B cell (primary cell): ENCODE data around the gene COPS3. TPM values are rescaled to one million over a fixed set of nuclear protein-coding genes. Genes with fewer than 3 reads are reported as not detected.

ENCODE experiments used
- ATAC-seq: fragments of 200-7000 bp; cut with Tn5 transposase; one replicate; pipeline ENCODE4 v1.10.0; 2021; ENCODE audit warnings: low read depth, mild to moderate bottlenecking, moderate number of reproducible peaks, moderate library complexity
- CTCF ChIA-PET: fragments of 350-600 bp; sonication (Branson Sonifier 250); formaldehyde crosslinking; loops from one replicate; lab custom pipeline; 2021; ENCODE audit warnings: antibody characterized with exemption, inconsistent platforms; lab: Charles Lee
- POLR2A ChIA-PET: fragments of 350-600 bp; sonication (Branson Sonifier 250); formaldehyde crosslinking; loops from one replicate; lab custom pipeline; 2021; ENCODE audit warnings: antibody characterized with exemption; lab: Charles Lee
- DNase-seq: peaks from one replicate; pipeline ENCODE4 v3.0.0; 2013
- H2AFZ ChIP-seq: 2 replicates; pipeline ENCODE4 v1.6.1; 2012; ENCODE audit warnings: mild to moderate bottlenecking, low read depth, low read length; ENCODE audit not compliant: insufficient read depth, poor library complexity, severe bottlenecking
- H3K27ac ChIP-seq, 2 donors: 1 replicate in 1 of 2; 2 replicates in 1 of 2; pipeline ENCODE4 v1.5.1; 2012 to 2013; ENCODE audit warnings: low read length in 2 of 2, mild to moderate bottlenecking in 2 of 2, moderate library complexity in 1 of 2
- H3K27me3 ChIP-seq, 4 experiments: fragments of 200-600 bp in 1 of 4; sonication (generic) in 1 of 4; replicated peaks in 1 of 4; 1 replicate in 2 of 4; 2 replicates in 2 of 4; pipeline versions ENCODE4 v1.6.1 to v1.7.0; 2013 to 2016; ENCODE audit warnings: low read length in 3 of 4, mild to moderate bottlenecking in 2 of 4, mixed read lengths in 1 of 4, moderate library complexity in 1 of 4; ENCODE audit not compliant: insufficient read depth in 4 of 4, control insufficient read depth in 3 of 4; ENCODE audit errors: control extremely low read depth in 1 of 4
- H3K36me3 ChIP-seq, 2 experiments: replicated peaks in 1 of 2; 1 replicate in 1 of 2; 2 replicates in 1 of 2; pipeline versions ENCODE4 v1.6.1 to v1.7.1; 2013; ENCODE audit warnings: low read length in 1 of 2; ENCODE audit not compliant: insufficient read depth in 2 of 2, control insufficient read depth in 1 of 2; ENCODE audit errors: control extremely low read depth in 1 of 2, extremely low read depth in 1 of 2
- H3K4me1 ChIP-seq, 2 donors: fragments of 200-600 bp in 1 of 2; sonication (generic) in 1 of 2; 1 replicate in 1 of 2; 2 replicates in 1 of 2; pipeline versions ENCODE4 v1.5.1 to v1.6.1; 2013 to 2017; ENCODE audit warnings: low read length in 2 of 2; ENCODE audit not compliant: control insufficient read depth in 2 of 2, insufficient read depth in 2 of 2
- H3K4me2 ChIP-seq: replicated peaks from 2 replicates; pipeline ENCODE3; 2012; ENCODE audit warnings: mild to moderate bottlenecking, low read depth, low read length; ENCODE audit not compliant: poor library complexity, severe bottlenecking
- H3K4me3 ChIP-seq, 5 experiments: fragments of 200-600 bp in 1 of 5; sonication (generic) in 1 of 5; 1 replicate in 3 of 5; 2 replicates in 2 of 5; pipeline versions ENCODE4 v1.5.1 to v1.7.0; 2011 to 2016; ENCODE audit warnings: low read length in 4 of 5, mild to moderate bottlenecking in 4 of 5, low read depth in 2 of 5, control low read depth in 1 of 5, moderate library complexity in 1 of 5; ENCODE audit not compliant: insufficient read depth in 1 of 5; ENCODE audit errors: control extremely low read depth in 1 of 5, extremely low read depth in 1 of 5
- H3K79me2 ChIP-seq: fragments of 200-600 bp; sonication (generic); one replicate; pipeline ENCODE4 v1.6.0; 2016; ENCODE audit warnings: low read length; ENCODE audit not compliant: control insufficient read depth, insufficient read depth
- H3K9ac ChIP-seq: fragments of 200-600 bp; sonication (generic); 2 replicates; pipeline ENCODE4 v1.6.1; 2017; ENCODE audit warnings: mild to moderate bottlenecking, low read length, moderate library complexity
- H3K9me3 ChIP-seq, 3 donors: one replicate each; pipeline versions ENCODE4 v1.6.1 to v1.7.1; 2013; ENCODE audit warnings: low read length in 2 of 3; ENCODE audit not compliant: control insufficient read depth in 2 of 3, insufficient read depth in 1 of 3; ENCODE audit errors: control extremely low read depth in 1 of 3
- H4K20me1 ChIP-seq: 2 replicates; pipeline ENCODE4 v1.6.0; 2012; ENCODE audit warnings: mild to moderate bottlenecking, low read length; ENCODE audit not compliant: insufficient read depth, control insufficient read depth, poor library complexity, severe bottlenecking
- H3K27ac Mint-ChIP-seq: one replicate; pipeline ENCODE4 v1.8.0; 2021; ENCODE audit warnings: mixed read lengths
- H3K27me3 Mint-ChIP-seq: one replicate; pipeline ENCODE4 v1.8.0; 2021; ENCODE audit warnings: mixed read lengths
- H3K4me1 Mint-ChIP-seq: one replicate; pipeline ENCODE4 v1.8.0; 2021; ENCODE audit warnings: mixed read lengths
- H3K4me3 Mint-ChIP-seq: one replicate; pipeline ENCODE4 v1.8.0; 2021; ENCODE audit warnings: mixed read lengths
- H3K9me3 Mint-ChIP-seq: one replicate; pipeline ENCODE4 v1.8.0; 2022; ENCODE audit warnings: mixed read lengths; ENCODE audit not compliant: insufficient read depth
- EZH2 ChIP-seq: IDR thresholded peaks from 2 replicates; pipeline ENCODE4 v1.6.1; 2012; ENCODE audit warnings: borderline replicate concordance, low read depth, mild to moderate bottlenecking, moderate library complexity, low read length; ENCODE audit not compliant: insufficient read depth, poor library complexity, severe bottlenecking
- intact Hi-C: fragments of 100-400 bp; cut with micrococcal nuclease; formaldehyde crosslinking; loops from one replicate; pipeline ENCODE4 v1.10.0; 2022
- polyA plus RNA-seq: library from polyadenylated mRNA; depleted of rRNA; stranded (reverse); fragments of >200 nt; gene quantifications from 2 replicates; pipeline ENCODE4 v1.2.3, GENCODE V29; 2012
- total RNA-seq, 2 donors: library from RNA; stranded (reverse); fragments of 120-200 nt in 1 of 2; gene quantifications; 1 replicate in 1 of 2; 2 replicates in 1 of 2; pipeline versions ENCODE4 v1.2.3 to v1.2.4, GENCODE V29; 2013 to 2022
- TF ChIP-seq, protein P1 (sequence below): fragments of 200-600 bp; IDR thresholded peaks from one replicate; pipeline ENCODE4 v1.8.0; 2022; ENCODE audit warnings: antibody characterized with exemption, mild to moderate bottlenecking

The COPS3 gene
- total and polyA plus RNA-seq, 2 donors (not counting 1 experiment from before 2014, with no cell fraction given) = 37.2 to 45.5 TPM

DNA sequence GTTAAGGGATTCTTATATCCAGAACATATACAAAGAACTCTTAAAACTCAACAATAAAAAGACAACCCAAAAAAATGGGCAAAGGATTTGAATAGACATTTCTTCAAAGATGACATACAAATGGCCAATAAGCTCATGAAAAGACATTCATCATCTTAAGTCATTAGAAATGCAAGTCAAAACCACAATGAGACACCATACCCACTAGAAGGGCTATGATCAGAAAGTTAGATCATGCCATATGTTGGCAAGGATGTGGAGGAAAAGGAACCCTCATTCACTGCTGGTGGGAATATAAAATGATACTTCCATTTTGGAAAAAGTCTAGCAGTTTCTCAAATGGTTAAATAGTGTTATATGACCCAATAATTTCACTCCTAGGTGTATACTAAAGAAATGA is 84.3 kb downstream of the COPS3 start:
- Histone ChIP-seq H2AFZ (no peak overlapping the region), H3K9ac (no peak overlapping the region), H3K79me2 (no peaks in the 10 kb centered on the region), H3K27ac (no peak overlapping the region), H3K4me3 (no peak overlapping the region), H3K27me3 (no peaks in the 10 kb centered on the region), H3K4me1 (peaks cover 4 to 18% of the 10 kb centered on the region in 2 donors), H3K9me3 (peaks cover 0 to 5% (median 0%) of the 10 kb centered on the region in 3 donors), H3K36me3 (no peaks in the 10 kb centered on the region), H4K20me1 (no peaks in the 10 kb centered on the region), H3K4me2 (no peak overlapping the region)
- DNase-seq (no peak), ATAC-seq (no peak)
- TF ChIP-seq EZH2 = no peak
- TF ChIP-seq, protein P1, sequence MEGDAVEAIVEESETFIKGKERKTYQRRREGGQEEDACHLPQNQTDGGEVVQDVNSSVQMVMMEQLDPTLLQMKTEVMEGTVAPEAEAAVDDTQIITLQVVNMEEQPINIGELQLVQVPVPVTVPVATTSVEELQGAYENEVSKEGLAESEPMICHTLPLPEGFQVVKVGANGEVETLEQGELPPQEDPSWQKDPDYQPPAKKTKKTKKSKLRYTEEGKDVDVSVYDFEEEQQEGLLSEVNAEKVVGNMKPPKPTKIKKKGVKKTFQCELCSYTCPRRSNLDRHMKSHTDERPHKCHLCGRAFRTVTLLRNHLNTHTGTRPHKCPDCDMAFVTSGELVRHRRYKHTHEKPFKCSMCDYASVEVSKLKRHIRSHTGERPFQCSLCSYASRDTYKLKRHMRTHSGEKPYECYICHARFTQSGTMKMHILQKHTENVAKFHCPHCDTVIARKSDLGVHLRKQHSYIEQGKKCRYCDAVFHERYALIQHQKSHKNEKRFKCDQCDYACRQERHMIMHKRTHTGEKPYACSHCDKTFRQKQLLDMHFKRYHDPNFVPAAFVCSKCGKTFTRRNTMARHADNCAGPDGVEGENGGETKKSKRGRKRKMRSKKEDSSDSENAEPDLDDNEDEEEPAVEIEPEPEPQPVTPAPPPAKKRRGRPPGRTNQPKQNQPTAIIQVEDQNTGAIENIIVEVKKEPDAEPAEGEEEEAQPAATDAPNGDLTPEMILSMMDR = no peak
- no peaks in the 10 kb centered on the region for H3K9me3 Mint-ChIP-seq
- H3K4me1 Mint-ChIP-seq = peaks cover 6% of the 10 kb centered on the region
- H3K27me3 Mint-ChIP-seq = no peaks in the 10 kb centered on the region
- H3K4me3 Mint-ChIP-seq = no peak overlapping the region
- ChIA-PET POLR2A (no interaction called here), CTCF (no interaction called here)
- intact Hi-C loops = no loop called here
- no peak overlapping the region for H3K27ac Mint-ChIP-seq

Other genes with a start within 250 kb of the COPS3 start
- 299 and 301 TPM in 2 replicates for gene MPRIP, start 238.8 kb downstream of the COPS3 start, total RNA-seq
- gene MPRIP, start 238.8 kb downstream of the COPS3 start, polyA plus RNA-seq = 130 and 155 TPM in 2 replicates
- gene PLD6, start 74.9 kb downstream of the COPS3 start, total RNA-seq = 4.1 and 5.0 TPM in 2 replicates
- gene PLD6, start 74.9 kb downstream of the COPS3 start, polyA plus RNA-seq = 2.0 and 4.4 TPM in 2 replicates
- gene FLCN, start 44.1 kb downstream of the COPS3 start, total RNA-seq = 128 and 144 TPM in 2 replicates
- 36.6 and 38.8 TPM in 2 replicates for gene FLCN, start 44.1 kb downstream of the COPS3 start, polyA plus RNA-seq
- 0.46 and 0.47 TPM in 2 replicates for gene NT5M, start 22.1 kb upstream of the COPS3 start, total RNA-seq
- 0.40 and 0.76 TPM in 2 replicates for gene NT5M, start 22.1 kb upstream of the COPS3 start, polyA plus RNA-seq
- 18.9 and 19.1 TPM in 2 replicates for gene MED9, start 195.8 kb upstream of the COPS3 start, total RNA-seq
- 11.6 and 13.8 TPM in 2 replicates for gene MED9, start 195.8 kb upstream of the COPS3 start, polyA plus RNA-seq
- gene RASD1, start 215.1 kb upstream of the COPS3 start, total RNA-seq = 3.2 and 4.4 TPM in 2 replicates
- gene RASD1, start 215.1 kb upstream of the COPS3 start, polyA plus RNA-seq = 0.82 and 0.95 TPM in 2 replicates